C4-2B (cell line): ENCODE data around the gene AMOTL2.

Source experiments
- H3K27ac ChIP-seq: fragments of 450-650 bp; 2 replicates; pipeline ENCODE4 v1.5.1; 2017
- CTCF ChIP-seq: fragments of 450-650 bp; conservative IDR thresholded peaks from 2 replicates; pipeline ENCODE4 v1.5.1; 2017; ENCODE audit warnings: mild to moderate bottlenecking
- ZFX ChIP-seq: fragments of 450-650 bp; IDR thresholded peaks from 2 replicates; pipeline ENCODE4 v1.6.1; 2017

The AMOTL2 gene

DNA sequence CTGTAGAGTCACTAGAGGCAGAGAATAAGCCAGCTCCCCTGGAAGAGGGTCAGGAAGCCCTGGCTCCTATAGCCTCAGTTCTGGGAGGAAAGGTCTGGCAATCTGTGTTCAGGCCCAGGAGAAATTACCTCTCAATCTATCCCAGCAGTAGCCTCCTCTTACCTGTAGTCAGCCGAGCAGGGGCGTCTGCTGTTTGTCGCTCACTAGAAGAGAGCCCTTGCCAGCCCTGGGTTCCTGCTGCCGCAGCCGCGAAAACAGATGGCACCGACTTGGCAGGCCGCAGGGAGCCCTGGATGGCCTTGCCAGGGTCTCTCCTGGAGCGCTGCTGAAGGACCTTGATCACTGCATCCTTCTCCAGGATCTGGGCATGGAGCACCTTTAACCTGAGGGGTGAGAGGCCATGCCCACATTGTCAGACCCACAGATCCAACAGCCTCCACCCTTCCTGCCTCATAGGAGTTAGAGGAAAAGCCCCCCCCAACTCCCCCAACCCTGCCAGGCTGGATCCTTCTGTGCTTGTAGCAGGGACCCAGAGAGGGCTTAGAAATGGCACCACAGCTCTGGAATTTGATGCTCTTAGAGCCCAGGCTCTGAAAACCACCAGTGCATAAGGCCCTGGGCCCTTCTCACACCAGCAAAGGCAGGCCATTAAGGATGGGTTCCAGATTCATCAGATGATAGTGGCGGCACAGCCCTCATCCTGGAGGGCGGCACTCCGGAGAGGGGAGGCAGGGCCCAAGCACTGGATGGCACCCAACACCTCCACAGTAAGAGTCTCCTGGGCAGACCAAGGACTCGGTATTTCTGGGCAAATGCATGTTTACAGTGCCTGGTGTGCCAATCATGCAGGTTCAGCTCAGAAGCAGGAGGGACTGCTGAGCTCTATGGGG, 14.9 kb downstream of the AMOTL2 start:
- no peak overlapping the region for H3K27ac ChIP-seq
- TF ChIP-seq CTCF = no peak
- TF ChIP-seq ZFX = no peak

GRCh38 chr3:134357914-134358811, 16.1 kb downstream of the AMOTL2 start:
- no peak overlapping the region for H3K27ac ChIP-seq
- TF ChIP-seq CTCF = no peak; the same call in 1 of the 2 replicates
- no peak for TF ChIP-seq ZFX

GRCh38 chr3:134357261-134357913, 16.9 kb downstream of the AMOTL2 start:
- TF ChIP-seq CTCF (no peak), ZFX (no peak)
- H3K27ac ChIP-seq = no peak overlapping the region

DNA sequence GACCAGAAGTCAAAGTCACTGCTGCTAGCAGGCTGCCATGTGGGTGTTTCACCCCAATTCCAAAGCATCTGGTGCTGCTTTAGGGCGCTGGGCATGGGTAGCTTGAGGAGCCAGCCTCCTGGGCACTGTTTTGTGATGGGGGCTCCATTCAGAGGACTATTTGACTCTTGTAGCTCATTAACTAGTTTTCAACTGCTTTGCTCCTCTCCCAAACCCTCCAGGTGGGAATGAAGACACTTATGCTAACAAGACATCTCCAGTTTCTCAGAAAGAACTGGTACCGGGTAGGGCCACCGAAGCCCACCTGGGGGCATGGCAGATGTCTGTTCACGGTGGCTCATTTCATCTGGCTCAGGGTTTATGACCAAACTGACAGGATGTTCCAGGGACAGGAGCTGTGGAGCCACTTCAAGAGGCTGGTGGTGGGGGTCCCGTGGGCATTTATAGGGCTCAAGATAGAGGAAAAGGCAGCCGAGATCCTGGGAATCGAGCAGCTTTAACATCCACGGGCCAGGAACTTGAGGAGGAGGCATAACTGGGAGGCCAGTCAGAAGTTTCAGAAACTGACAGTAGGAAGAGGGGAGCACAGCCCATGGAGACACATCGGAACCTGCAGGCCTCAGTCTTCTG, 17.7 kb downstream of the AMOTL2 start:
- TF ChIP-seq ZFX = no peak
- no peak for TF ChIP-seq CTCF
- no peak overlapping the region for H3K27ac ChIP-seq

DNA sequence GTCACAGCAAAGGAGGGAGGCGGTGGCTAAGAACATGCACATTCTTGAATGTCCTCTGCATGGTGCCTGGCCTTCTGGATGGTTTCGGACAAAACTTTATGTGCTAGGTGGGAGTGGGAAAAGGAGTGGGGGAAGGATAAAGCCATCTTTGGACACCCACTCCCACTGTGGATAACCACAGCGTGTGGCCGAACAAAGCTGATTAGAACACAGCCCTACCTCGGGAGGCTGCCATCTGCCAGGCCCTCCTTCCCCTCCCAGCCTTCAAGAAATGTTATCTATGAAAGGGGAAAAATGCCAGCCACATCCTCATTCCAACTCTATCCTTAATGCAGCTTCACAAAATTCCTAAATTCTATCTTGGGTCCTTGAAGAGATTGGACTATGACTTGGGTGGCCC, 18.8 kb downstream of the AMOTL2 start:
- no peak for TF ChIP-seq CTCF
- no peak for TF ChIP-seq ZFX
- no peak overlapping the region for H3K27ac ChIP-seq

GRCh38 chr3:134354612-134355251, 19.5 kb downstream of the AMOTL2 start:
- TF ChIP-seq ZFX = no peak
- no peak overlapping the region for H3K27ac ChIP-seq
